GM21619 (cell line): ENCODE data around the gene RAB36.
"Not testable (repeated sequence)": the region's sequence is repeated elsewhere in the genome, so short reads cannot be mapped to it uniquely, and the experiment has no call there.

Experiments
- ATAC-seq: cut with Tn5 transposase; IDR thresholded peaks from one replicate; pipeline ENCODE4 v1.9.1; 2021; ENCODE audit not compliant: unreplicated experiment

RAB36 gene

DNA sequence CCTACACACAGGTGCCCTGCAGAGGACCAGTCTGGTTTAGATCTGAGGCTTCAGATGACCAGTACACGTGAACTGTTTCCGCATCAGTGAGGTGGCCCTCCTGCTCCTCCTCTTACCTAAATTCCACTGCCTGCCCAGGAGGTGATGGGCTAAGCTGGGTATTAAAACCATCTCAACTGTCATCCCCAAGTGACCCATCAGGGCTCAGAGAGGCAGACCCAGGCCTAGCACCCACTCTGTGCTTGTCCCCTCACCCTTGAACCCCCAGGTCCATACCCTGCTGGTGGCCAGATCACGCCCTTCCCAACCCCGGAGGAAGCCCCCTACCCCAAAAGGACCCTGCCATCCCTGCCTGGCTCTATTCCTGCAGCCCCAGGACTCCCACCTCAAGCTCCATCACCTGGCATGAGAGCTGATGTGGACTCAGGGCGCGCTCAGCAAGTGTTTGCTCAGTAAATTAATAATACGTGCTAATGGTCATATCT, 24.8 kb upstream of the RAB36 start:
- no peak for ATAC-seq

DNA sequence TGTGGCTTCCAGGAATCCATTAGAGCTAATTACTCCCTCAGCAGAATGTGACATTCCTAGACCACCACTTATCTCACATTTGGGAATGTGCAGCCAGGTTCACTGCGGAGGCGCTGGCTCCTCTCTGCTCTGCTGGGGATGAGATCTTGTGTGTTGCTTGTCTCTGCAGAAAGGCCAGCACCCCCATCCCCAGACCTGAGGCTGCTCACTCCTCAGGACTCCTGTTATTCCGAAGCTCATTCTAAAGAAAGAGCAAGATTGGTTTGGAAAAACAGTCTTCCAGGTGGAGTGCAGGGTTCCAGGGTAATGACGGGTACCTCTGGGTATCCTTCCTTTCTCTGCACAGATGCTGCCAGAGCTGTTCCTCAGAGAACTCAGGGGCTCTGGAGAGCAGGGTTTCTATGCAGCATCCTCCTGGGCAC, 24.3 kb upstream of the RAB36 start:
- ATAC-seq, result no peak

DNA sequence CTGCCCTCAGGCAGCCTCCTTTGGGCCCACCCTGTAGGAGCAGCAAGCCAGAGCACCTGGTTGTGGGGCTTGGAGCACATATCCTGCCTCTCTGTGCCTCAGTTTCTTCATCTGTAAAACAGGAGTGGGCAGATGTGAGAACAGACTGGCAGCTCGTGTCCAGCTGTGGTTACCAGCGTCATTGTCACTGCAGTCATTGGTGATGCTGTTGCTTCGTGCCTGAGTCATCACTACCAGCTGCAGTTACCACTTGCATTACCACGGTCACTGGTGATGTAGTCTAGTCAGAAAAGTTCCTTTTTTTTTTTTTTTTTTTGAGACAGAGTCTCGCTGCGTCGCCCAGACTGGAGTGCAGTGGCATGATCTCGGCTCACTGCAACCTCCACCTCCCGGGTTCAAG, 23.9 kb upstream of the RAB36 start:
- ATAC-seq, result no peak

DNA sequence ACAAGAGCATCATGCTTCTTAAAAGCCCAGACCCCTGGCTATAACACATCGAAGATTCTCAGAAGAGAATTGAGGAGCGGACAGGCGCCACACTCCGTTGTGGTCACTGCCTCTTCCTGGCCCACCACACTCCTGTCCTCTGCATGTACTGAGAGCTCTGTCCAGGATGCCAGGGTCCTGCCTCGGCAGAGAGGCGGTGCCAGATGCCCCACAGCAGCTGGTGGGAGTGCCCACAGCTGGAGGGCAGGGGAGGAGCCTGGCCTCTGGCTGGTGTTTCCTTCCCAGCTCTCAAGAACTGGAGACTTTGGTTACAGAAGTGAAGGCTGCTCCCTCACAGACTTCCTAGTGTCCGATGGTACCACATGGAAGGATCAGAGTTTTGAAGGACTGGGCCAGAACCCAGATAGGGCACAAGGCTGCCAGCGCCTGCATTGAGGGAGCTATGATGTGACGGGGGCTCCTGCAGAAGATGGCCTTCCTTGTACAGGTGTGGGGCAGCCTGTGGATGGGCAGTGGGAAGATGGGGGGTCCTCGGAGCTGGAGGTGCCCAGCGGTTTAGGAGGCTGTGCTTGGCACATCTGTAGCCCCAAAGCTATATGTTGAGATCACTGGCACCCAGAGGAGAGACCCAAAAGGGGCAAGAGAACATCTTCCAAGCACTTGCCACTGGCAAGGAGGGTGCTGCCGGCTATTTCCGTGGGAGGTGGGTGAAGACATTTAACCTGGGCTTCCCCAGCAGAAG, 22.9 kb upstream of the RAB36 start:
- ATAC-seq, result no peak

DNA sequence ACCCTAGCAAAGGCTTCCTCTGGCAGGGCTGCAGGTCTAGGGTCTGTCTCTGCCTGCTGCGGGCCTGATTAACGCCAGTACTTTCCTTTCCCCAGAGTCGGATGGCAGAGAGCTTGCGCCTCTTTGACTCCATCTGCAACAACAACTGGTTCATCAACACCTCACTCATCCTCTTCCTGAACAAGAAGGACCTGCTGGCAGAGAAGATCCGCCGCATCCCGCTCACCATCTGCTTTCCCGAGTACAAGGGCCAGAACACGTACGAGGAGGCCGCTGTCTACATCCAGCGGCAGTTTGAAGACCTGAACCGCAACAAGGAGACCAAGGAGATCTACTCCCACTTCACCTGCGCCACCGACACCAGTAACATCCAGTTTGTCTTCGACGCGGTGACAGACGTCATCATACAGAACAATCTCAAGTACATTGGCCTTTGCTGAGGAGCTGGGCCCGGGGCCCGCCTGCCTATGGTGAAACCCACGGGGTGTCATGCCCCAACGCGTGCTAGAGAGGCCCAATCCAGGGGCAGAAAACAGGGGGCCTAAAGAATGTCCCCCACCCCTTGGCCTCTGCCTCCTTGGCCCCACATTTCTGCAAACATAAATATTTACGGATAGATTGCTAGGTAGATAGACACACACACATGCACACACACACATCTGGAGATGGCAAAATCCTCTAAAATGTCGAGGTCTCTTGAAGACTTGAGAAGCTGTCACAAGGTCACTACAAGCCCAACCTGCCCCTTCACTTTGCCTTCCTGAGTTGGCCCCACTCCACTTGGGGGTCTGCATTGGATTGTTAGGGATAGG, 22.1 kb upstream of the RAB36 start:
- no peak for ATAC-seq

DNA sequence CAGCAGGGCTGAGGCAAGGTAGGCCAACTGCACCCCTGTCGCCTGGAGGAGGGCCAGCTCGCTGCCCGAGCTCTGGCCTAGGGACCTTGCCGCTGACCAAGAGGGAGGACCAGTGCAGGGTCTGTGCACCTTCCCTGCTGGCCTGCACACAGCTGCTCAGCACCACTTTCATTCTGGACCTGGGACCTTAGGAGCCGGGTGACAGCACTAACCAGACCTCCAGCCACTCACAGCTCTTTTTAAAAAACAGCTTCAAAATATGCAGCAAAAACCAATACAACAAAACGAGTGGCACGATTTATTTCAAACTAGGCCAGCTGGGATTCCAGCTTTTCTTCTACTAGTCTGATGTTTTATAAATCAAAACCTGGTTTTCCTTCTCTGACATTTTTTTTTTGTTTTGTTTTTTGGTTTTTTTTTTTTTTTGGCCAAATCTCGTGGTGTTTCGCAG, 21.4 kb upstream of the RAB36 start:
- ATAC-seq, result no peak

DNA sequence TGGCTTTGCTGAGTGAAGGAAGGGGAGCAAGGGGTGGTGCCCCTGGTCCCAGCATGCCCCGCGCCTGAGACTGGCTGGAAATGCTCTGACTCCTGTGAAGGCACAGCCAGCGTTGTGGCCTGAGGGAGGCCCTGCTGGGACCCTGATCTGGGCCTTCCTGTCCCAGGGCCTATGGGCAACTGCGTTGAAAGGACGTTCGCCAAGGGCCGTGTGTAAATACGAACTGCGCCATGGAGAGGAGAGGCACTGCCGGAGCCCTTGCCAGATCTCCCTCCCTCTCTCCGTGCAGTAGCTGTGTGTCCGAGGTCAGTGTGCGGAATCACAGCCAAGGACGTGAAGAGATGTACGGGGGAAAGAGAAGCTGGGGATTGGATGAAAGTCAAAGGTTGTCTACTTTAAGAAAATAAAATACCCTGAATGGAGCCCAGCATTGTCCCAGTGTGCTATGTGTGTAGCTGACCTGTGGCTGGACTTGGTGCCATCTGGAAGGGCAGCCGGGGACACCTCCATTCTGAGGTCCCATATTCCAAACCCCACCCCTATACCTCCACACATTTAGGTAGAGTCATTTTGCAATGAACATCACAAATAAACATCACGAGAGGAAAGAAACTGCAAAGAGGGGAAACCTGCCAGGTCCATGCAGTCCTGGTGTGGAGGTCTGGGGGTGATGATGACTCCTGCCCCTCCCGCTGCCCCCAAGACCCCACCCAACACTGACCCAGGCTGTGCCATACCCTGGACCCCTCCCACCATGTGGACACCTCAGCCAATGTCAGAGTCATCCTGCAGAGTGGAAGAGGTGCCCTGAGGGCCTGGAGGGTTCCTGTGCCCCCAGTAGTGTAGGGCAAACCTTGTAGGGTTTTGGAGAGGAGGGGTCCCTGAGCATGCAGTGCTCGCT, 20.4 kb upstream of the RAB36 start:
- ATAC-seq, result no peak

DNA sequence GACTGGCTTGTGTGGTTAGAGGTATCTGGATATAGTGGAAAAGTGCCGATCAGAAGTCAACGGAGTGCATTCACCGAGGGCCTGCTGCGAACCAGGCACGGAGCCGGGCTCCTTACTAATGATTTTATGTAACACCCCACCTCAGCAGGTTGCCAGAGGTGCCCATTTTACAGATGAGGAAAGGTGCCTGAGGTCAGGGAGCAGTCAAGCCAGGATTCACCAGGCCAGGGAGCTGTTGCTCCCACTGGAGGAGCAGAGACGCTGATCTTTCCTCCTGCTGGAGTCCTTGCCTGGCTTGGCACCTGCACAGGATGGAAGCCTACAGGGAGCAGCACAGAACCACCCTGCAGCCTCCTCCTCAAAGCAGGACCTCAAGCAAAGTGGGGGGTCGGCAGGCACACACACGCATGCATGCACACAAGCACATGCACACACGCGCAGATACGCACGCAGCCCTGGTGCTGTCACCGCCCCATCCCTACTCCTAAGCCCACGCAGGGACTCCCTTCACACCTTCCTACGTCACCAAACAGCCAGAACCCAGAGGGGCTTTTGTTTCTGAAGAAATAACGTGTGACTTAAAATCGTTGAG, 19.7 kb upstream of the RAB36 start:
- ATAC-seq, result no peak

DNA sequence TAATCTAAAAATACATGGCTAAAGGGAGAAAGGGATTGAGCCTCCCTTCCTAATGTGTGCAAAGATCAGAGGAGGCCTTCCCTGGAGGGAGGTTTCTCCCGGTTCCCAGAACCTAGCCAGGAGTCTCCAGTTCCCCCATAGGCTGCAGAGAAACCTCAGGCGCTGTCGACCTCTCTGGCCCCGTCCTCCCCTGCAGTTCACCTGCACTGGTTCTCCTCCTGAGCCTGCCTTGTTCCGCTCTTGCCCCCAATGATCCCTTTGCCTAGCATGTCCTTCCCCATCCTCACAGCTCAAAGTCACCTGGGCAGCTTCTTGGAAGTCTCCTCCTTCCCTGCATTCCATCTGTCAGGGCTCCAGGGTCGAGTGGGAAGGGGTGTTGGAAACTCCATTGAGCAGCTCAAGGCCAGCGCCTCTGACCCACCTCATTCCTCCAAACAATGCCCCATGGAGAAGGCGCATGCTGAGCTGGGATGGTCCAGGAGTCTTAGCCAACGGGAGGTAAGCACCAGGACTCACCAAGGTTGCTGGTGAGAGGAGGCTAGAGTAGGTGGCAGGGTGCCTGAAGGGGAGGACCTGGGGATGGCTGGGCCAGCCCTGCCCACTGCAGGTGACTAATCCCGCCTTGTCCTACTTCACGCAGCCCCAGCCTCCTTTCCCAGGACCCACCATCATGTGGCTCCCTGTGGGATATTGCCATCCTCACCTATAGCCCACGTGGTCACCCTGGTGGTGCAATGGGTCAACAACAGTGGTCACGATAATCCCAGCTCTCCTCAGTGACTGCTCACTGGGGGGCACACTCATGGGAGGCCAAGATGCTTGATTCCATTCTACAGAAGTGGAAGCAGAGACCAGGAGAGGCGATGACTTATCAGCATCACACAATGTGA, 18.9 kb upstream of the RAB36 start:
- ATAC-seq, result no peak

DNA sequence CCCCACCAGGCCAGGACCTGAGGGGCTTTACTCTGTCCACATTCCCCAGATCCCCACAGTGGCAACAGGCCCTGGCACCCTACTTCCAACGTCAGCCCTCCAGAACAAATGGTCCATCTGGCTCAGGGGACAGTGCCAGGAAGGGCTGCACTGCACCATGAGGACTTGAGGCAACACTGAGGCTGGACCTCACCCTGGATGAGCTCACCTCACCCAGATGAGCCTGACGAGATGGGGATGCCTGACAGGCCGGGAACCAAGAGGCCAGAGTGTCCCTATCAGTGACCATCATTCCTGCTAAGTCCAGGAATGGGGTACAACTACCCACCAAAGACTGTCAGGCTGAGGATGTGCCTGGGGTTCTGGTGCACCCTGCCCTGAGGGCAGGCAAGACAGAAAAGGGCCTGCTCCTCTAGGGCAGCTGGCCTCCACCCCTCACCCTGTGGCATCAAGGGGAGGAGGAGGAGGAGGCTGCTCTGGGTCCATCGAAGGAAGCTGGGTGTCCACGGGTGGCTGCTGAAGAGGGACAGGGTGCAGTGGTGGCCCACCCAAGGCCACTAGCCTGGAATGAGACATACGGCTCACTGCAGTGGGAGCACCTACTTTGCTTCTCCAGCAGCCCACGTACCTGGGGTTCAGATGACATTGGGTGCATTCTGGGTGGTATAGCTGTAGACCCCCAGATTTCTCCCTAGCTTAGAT, 18.1 kb upstream of the RAB36 start:
- no peak for ATAC-seq

DNA sequence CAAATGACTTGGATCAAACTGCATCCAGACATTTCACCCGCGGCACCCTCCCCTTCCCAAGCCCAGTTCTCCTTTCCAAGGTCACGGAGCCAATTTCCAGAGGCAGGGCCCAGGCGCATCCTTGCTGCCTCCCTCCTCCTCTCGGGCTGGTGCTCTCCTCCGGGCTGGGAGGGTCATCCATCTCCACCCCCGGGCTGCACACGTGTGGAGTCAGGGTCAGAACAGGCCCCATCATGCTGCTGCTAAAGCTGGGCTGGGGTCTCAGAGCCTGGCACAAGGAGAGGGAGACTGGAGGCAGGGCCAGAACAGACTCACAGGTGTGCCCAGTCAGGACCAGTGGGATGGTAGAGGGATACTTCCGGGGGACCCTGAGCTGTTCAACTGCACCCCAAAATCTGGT, 17.5 kb upstream of the RAB36 start:
- ATAC-seq, result no peak

DNA sequence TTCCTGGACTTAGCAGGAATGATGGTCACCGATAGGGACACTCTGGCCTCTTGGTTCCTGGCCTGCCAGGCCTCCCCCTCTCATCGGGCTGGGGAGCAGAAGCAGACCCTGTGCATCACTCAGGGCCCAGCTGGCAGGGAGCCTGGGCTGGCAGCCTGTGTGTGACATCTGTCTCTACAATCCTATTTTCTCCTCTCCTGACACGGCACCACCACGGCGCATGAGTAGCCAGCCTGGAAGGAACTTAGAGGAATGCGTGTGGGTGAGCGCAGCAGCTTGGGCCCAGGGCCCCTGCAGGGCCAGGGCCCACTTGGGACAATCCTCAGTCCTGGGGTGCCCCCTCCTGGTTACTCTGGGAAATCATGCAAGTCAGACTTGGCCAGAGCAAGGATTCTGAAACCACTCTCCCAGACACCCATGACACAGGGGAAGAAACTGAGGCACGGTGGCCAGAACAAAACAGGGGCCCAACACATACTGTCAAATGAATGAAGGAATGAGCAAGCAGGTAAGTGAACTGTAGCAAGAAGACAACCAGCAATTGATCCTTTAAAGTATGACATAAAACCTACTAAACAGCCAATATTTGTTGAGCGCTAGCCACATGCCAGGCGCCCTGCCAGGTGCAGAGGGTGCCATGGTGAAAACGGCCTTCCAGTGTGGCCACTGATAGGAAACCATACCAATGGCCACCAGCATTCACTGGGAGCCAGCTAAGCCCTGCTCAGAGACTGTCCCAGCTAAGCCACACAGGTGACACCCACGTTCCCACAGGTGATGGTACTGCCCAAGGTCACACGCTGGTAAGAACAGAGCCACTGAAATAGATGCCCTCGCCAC, 16.8 kb upstream of the RAB36 start:
- no peak for ATAC-seq

DNA sequence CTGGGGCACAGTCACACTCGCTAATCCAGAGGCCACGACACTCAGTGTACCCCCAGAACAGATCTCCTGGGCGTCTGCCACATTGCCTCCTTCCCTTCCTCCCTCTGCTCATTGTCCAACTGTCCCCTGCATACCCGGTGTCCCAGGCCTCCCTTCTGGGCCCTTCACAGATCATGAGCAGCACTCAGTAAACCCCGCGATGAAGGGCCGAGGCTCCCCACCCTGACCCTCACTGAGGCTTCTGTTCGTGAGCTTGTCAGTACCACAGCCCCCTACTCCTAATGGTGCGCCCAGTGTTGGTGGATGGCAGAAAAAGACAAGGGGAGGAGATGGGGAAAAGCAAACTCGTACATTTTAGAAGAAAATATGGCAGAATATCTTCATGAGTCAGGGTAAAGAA, 16.1 kb upstream of the RAB36 start:
- ATAC-seq, result no peak

DNA sequence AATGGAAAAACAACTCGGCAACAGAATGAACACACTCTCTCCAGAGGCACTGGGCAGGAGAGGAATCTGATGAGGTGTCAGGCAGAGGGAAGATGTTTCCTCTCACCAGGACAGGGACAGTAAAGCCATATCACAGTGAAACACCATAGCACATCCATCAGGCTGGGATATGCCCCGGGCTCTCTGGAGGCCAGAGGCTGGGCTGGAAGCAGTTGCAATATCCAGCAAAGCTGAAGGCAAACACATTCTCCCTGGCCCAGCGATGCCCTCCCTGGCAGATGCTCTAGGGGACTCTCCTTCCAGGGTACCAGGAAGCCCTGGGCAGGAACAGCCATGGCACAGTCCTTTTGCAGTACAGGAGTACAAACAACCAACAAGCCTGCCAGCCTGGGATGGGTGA, 14.6 kb upstream of the RAB36 start:
- ATAC-seq, result no peak

DNA sequence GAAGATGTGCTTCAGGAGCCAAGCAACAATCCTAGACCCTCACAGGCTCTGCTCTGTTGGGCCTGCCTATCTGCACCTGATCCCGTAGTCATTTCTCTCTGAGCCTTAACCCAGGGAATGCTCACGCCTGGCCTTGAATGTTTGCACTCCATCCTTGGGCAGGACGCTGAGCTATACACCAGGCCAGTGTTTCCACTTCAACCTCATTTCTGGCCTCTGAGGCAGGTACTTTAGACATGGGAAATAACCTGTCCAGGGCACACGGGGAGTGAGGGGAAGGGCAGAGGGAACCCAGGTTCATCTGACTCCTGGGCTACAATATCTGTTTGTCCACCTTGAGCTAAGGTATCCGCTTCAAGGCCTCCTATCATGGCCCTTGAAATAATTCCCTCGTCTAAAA, 13.3 kb upstream of the RAB36 start:
- ATAC-seq, result no peak

DNA sequence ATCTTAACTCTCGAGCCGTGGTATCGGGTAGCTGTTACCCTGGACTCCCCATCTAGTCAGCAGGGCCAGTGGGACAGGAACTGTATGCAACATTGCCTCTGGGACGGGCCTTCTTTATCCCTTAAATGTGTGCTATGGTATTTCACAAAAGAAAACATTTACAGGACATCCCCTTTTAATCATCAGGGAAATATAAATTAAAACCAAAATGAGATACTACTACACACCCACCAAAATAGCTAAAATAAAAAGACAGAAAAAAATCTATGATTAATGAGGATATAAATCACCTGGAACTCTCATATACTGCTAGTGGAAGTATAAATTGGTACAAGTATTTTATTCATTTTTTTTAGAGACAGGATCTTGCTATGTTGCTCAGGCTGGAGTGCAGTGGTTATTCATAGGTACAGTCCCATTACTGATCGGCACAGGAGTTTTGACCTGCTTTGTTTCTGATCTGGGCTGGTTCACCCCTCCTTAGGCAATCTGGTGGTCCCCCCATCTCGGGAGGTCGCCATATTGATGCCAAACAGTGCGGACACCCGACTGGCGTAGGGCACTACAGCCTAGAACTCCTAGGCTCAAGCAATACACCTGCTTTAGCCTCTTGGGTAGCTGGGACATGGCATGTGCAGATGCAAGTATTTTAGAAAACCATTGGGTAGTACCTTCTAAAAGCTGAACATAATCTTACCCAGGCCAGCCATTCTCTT, 12.7 kb upstream of the RAB36 start:
- ATAC-seq, result no peak

DNA sequence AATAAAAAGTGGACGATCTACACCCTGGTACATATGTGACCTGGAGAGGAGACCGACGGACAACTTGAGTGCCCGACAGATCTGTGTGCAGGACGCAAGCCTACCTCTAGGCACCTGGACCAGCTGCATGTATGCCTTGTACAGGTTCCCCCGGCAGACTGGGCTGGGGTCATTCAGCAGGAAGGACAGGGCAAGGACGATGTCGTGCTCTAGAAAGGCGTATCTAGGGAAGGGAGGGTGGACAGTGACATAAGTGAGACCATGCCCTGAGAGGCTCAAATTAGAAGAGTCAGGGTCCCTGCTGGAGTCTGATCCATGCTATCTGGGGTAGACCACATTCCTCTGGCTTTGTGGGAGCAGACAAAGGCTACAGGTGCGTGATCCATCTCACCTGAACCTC, 11.4 kb upstream of the RAB36 start:
- ATAC-seq, result no peak

DNA sequence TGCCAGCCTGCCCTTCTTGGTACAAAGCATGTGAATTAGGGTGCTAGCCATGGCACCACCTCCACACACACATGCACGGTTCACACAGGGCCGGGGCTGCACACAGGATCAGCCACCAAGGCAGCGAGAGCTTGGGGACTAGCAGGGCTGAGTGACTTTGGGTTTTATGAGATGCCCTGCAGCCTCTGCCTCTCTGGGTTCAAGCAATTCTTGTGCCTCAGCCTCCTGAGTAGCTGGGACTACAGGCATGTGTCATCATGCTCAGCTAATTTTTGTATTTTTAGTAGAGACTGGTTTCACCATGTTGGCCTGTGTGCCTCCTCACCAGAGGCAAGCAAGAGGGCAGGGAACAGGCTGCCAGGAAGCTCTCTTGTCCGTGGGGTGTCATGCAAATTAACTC, 8.3 kb upstream of the RAB36 start:
- not testable (repeated sequence) for ATAC-seq
